Iris pigment epithelial cell (primary cell): ENCODE results near the gene ERAP2.

Experiments used
- DNase-seq: peaks from one replicate; pipeline ENCODE4 v3.0.0-alpha.2; 2011; ENCODE audit warnings: low read depth

The ERAP2 gene

DNA sequence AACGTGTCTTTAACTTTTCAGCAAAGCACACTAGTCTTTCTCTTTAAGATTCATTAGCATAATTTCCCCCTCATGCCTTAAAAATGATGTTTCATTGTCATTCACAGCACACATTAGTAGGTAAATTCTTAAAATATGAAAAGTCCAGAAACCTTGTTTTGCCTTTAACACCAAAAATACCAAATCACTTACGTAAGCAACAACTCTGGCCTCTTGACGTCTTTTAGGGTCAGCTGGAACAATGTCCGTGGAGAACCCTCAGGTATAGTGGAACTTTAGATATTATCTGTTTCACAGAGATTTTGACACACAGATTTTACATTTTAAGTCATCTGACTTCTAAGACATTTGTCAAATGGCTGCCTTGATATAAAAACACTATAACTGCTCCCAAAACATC is 90.5 kb downstream of the ERAP2 start:
- DNase-seq: no peak

DNA sequence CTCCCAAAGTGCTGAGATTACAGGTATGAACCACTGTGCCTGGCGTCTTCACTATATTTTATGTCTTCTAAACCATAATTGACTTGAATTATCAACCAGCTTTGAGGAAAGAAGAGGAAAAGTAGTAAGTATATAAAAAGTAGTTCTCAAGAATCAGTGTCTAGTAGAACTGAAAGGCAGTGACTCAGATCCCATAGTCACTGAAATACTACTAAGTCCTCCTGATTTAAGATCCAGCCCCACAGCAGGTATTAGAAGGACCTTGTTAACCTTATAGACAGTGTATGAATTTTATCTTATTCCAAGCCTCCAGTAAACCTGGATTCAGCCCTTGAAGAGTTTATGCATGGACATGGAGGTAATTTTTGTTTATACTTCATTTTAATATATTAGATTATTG is 91.1 kb downstream of the ERAP2 start:
- DNase-seq: no peak

DNA sequence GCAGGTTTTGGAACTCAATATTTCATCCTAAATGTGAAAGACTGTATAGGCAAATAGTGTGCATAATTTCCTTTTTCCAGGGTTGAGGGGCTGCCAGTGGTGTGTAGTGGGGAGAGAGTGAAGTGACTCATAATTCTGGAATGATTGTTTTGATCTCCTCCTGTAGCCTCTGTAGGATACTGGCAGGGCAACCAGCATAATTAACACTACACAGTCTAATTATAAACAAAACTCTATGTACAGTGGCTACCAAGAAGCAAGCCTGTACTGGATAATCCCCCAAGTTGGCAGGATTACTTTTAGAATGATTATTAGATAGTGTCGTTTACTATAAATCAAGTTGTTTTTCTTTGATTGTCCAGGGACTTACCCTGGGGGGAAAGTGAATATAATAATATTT is 91.8 kb downstream of the ERAP2 start:
- peak; percentile 62 for DNase-seq

DNA sequence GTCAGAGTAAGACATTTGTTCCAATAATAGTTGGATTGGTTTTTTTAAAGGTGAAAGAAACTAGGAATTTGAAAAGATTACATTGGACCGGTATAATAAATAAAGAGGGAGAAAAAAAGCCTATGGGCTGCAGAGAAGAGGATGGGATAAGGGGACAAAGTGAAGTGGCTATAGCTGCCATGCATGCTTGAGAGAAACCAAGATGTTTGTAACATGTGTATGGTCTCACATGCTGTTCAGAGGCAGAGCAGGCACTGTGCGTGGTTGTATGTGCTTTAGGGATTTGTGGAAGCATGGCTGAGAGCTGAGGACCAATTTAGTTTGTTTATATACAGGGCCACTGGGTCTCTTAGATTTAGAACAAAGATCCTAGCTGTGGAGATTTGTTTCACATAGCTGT is 92.3 kb downstream of the ERAP2 start:
- peak; percentile 39 for DNase-seq
